ENCODE data around the gene UBAP1.
"Not testable (repeated sequence)": the region's sequence is repeated elsewhere in the genome, so short reads cannot be mapped to it uniquely, and the experiment has no call there.

UBAP1 gene

GRCh38 chr9:34267660-34268059, 88.8 kb downstream of the UBAP1 start:
- DNase-seq (ENCODE audit: low read depth) = no peak

- DNase-seq (ENCODE audit: low read depth) = no peak
Measured at GRCh38 chr9:34271265-34272006, 92.6 kb downstream of the UBAP1 start.

- DNase-seq (ENCODE audit: low read depth) = no peak
Measured at GRCh38 chr9:34272101-34272541, 93.3 kb downstream of the UBAP1 start.

- not testable (repeated sequence) for DNase-seq (ENCODE audit: low read depth)
Measured at GRCh38 chr9:34273588-34273987, 94.7 kb downstream of the UBAP1 start.

- DNase-seq (ENCODE audit: low read depth) = no peak
Measured at GRCh38 chr9:34275811-34276210, 97.0 kb downstream of the UBAP1 start.

- no peak for DNase-seq (ENCODE audit: low read depth)
Measured at GRCh38 chr9:34276772-34277171, 97.9 kb downstream of the UBAP1 start.

GRCh38 chr9:34279411-34279810, 100.6 kb downstream of the UBAP1 start:
- no peak for DNase-seq (ENCODE audit: low read depth)

- no peak for DNase-seq (ENCODE audit: low read depth)
Measured at GRCh38 chr9:34282096-34282495, 103.3 kb downstream of the UBAP1 start.

- no peak for DNase-seq (ENCODE audit: low read depth)
Measured at GRCh38 chr9:34289159-34289558, 110.3 kb downstream of the UBAP1 start.

GRCh38 chr9:34291023-34291422, 112.2 kb downstream of the UBAP1 start:
- DNase-seq (ENCODE audit: low read depth) = no peak

- DNase-seq (ENCODE audit: low read depth) = no peak
Measured at GRCh38 chr9:34291423-34291822, 112.6 kb downstream of the UBAP1 start.

GRCh38 chr9:34292552-34292951, 113.7 kb downstream of the UBAP1 start:
- no peak for DNase-seq (ENCODE audit: low read depth)

- not testable (repeated sequence) for DNase-seq (ENCODE audit: low read depth)
Measured at GRCh38 chr9:34301064-34301463, 122.2 kb downstream of the UBAP1 start.
